Tibial nerve (tissue), 4 donors: ENCODE results near the gene PCF11. TPM values are rescaled to one million over a fixed set of nuclear protein-coding genes. Genes with fewer than 3 reads are reported as not detected.

Experiments
- DNase-seq, 2 donors: peaks; one replicate each; pipeline ENCODE4 v3.0.0-alpha.2; 2019; ENCODE audit warnings: low spot score in 2 of 2
- H3K27ac ChIP-seq, 4 donors: fragments of 200-600 bp; sonication (generic) in 3 of 4; one replicate each; pipeline ENCODE4 v1.5.1; 2017 to 2019; ENCODE audit warnings: mild to moderate bottlenecking in 1 of 4
- H3K27me3 ChIP-seq, 2 donors: fragments of 200-600 bp; sonication (generic) in 1 of 2; one replicate each; pipeline versions ENCODE4 v1.5.1 to v1.6.0; 2017 to 2019
- H3K36me3 ChIP-seq, 3 donors: fragments of 200-600 bp; sonication (generic); one replicate each; pipeline ENCODE4 v1.5.1; 2018 to 2019
- H3K4me1 ChIP-seq, 4 donors: fragments of 200-600 bp; sonication (generic) in 3 of 4; one replicate each; pipeline ENCODE4 v1.5.1; 2017 to 2019
- H3K4me3 ChIP-seq, 4 donors: fragments of 200-600 bp; sonication (generic) in 3 of 4; one replicate each; pipeline ENCODE4 v1.5.1; 2017 to 2019; ENCODE audit warnings: mild to moderate bottlenecking in 1 of 4, moderate library complexity in 1 of 4
- H3K9me3 ChIP-seq, 4 donors: fragments of 200-600 bp; sonication (generic) in 3 of 4; one replicate each; pipeline ENCODE4 v1.5.1; 2017 to 2019
- CTCF ChIP-seq, 5 experiments: fragments of 200-600 bp in 3 of 5; fragments of 450-650 bp in 2 of 5; sonication (generic) in 3 of 5; IDR thresholded peaks; one replicate each; pipeline ENCODE4 v1.5.1; 2016 to 2019; ENCODE audit warnings: antibody characterized with exemption in 5 of 5, mild to moderate bottlenecking in 3 of 5, moderate library complexity in 2 of 5
- EP300 ChIP-seq, 2 donors: sonication (generic); formaldehyde crosslinking; IDR thresholded peaks; one replicate each; pipeline ENCODE4 v1.6.1; 2017; ENCODE audit warnings: antibody characterized with exemption in 2 of 2, mild to moderate bottlenecking in 1 of 2
- POLR2A ChIP-seq, 2 donors: fragments of 450-650 bp; IDR thresholded peaks; one replicate each; pipeline ENCODE4 v1.6.1; 2017; ENCODE audit warnings: antibody characterized with exemption in 2 of 2, mild to moderate bottlenecking in 2 of 2, moderate library complexity in 2 of 2
- WGBS, 2 donors: methylation state at CpG; one replicate each; pipeline ENCODE4 v1.1.5; 2018; 5-methylcytosine and 5-hydroxymethylcytosine counted together
- total RNA-seq, 4 donors: library from RNA; depleted of rRNA; stranded (reverse); fragments of >200 nt; gene quantifications; one replicate each; pipeline ENCODE4 v1.1.0, GENCODE V29; 2016

The PCF11 gene
- total RNA-seq, 4 donors from 2014 or later: 88.5 to 145 (median 126) TPM

GRCh38 chr11:83219095-83219494 is 62.2 kb downstream of the PCF11 start:
- no peaks in the 10 kb centered on the region for H3K9me3 ChIP-seq
- H3K27me3 ChIP-seq: no peaks in the 10 kb centered on the region
- no peaks in the 10 kb centered on the region for H3K4me1 ChIP-seq
- TF ChIP-seq EP300 (IDR thresholded peaks at IDR 0.05) (no peak), POLR2A (IDR thresholded peaks at IDR 0.05) (no peak), CTCF (IDR thresholded peaks at IDR 0.05) (no peak)
- DNase-seq: no peak
- no peak overlapping the region for H3K4me3 ChIP-seq
- no peak overlapping the region for H3K27ac ChIP-seq
- H3K36me3 ChIP-seq: peaks cover 0 to 20% (median 0%) of the 10 kb centered on the region in 3 donors
- WGBS, 2 donors: 66 to 70% methylated on average over 8 of the region's 8 CpGs

GRCh38 chr11:83220260-83220659 is 63.3 kb downstream of the PCF11 start:
- Histone ChIP-seq H3K4me1 (no peaks in the 10 kb centered on the region), H3K27ac (no peak overlapping the region), H3K9me3 (no peaks in the 10 kb centered on the region), H3K36me3 (peaks cover 0 to 11% (median 0%) of the 10 kb centered on the region in 3 donors), H3K27me3 (no peaks in the 10 kb centered on the region), H3K4me3 (no peak overlapping the region)
- TF ChIP-seq CTCF (IDR thresholded peaks at IDR 0.05) (no peak), EP300 (IDR thresholded peaks at IDR 0.05) (no peak), POLR2A (IDR thresholded peaks at IDR 0.05) (no peak)
- WGBS, 2 donors: 87 to 88% methylated on average over 9 to 10 of the region's 10 CpGs
- DNase-seq: no peak

- Histone ChIP-seq H3K9me3 (no peaks in the 10 kb centered on the region), H3K4me3 (no peak overlapping the region), H3K36me3 (peaks cover 0 to 9% (median 0%) of the 10 kb centered on the region in 3 donors), H3K27me3 (no peaks in the 10 kb centered on the region), H3K27ac (no peak overlapping the region), H3K4me1 (no peaks in the 10 kb centered on the region)
- DNase-seq: no peak
- TF ChIP-seq CTCF (IDR thresholded peaks at IDR 0.05) (no peak), EP300 (IDR thresholded peaks at IDR 0.05) (no peak), POLR2A (IDR thresholded peaks at IDR 0.05) (no peak)
Observed at GRCh38 chr11:83221694-83222093, 64.8 kb downstream of the PCF11 start.

GRCh38 chr11:83222499-83222898 is 65.6 kb downstream of the PCF11 start:
- Histone ChIP-seq H3K27me3 (no peaks in the 10 kb centered on the region), H3K4me1 (no peaks in the 10 kb centered on the region), H3K9me3 (no peaks in the 10 kb centered on the region), H3K36me3 (peaks cover 0 to 8% (median 0%) of the 10 kb centered on the region in 3 donors), H3K4me3 (no peak overlapping the region), H3K27ac (no peak overlapping the region)
- no peak for TF ChIP-seq POLR2A (IDR thresholded peaks at IDR 0.05)
- 96 to 97% methylated on average over 1 of the region's 1 CpG for WGBS, 2 donors
- DNase-seq: no peak

GRCh38 chr11:83223457-83223856 is 66.5 kb downstream of the PCF11 start:
- H3K36me3 ChIP-seq: peaks cover 0 to 8% (median 0%) of the 10 kb centered on the region in 3 donors
- TF ChIP-seq POLR2A (IDR thresholded peaks at IDR 0.05) (no peak), EP300 (IDR thresholded peaks at IDR 0.05) (no peak), CTCF (IDR thresholded peaks at IDR 0.05) (no peak)
- H3K27ac ChIP-seq: no peak overlapping the region
- WGBS, 2 donors: 94 to 96% methylated on average over 2 of the region's 2 CpGs
- no peak overlapping the region for H3K4me3 ChIP-seq
- H3K27me3 ChIP-seq: no peaks in the 10 kb centered on the region
- H3K9me3 ChIP-seq: no peaks in the 10 kb centered on the region
- DNase-seq: no peak
- H3K4me1 ChIP-seq: no peaks in the 10 kb centered on the region

GRCh38 chr11:83235825-83236224 is 78.9 kb downstream of the PCF11 start:
- DNase-seq: no peak
- H3K4me1 ChIP-seq: no peaks in the 10 kb centered on the region
- no peaks in the 10 kb centered on the region for H3K9me3 ChIP-seq
- no peaks in the 10 kb centered on the region for H3K27me3 ChIP-seq
- WGBS, 2 donors: 63 to 75% methylated on average over 1 of the region's 1 CpG
- TF ChIP-seq EP300 (IDR thresholded peaks at IDR 0.05): no peak
- no peak for TF ChIP-seq CTCF (IDR thresholded peaks at IDR 0.05)
- no peak for TF ChIP-seq POLR2A (IDR thresholded peaks at IDR 0.05)
- no peak overlapping the region for H3K27ac ChIP-seq
- H3K36me3 ChIP-seq: peaks cover 0 to under 1% (median 0%) of the 10 kb centered on the region in 3 donors
- H3K4me3 ChIP-seq: no peak overlapping the region
